GM19099 (cell line): ENCODE measurements around the gene GALNT18.

Experiments
- POLR2A ChIP-seq: IDR thresholded peaks from 3 replicates; pipeline ENCODE4 v1.6.1; 2011; ENCODE audit warnings: low read depth; ENCODE audit not compliant: insufficient read length; ENCODE audit errors: extremely low read depth

Gene GALNT18

DNA sequence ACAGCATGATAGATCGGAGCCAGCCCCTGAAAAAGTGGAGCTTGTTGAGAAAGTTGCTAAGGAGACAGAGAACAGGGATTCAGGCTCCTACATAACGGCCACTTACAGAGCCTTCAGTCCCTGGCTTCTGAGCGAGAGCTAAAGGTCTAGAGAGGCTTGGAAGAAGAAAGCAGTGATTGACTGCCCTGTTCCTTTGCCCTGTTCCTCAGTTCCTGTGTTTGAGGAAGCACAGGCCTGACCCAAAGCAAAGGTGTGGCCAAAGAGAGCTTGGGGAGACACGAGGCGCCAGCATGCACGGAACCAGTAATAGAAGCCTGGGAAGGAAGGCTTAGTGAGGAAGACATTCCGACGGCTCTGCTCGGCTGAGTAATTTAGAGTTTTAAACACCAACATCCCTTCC lies 194.7 kb downstream of the GALNT18 start:
- no peak for TF ChIP-seq POLR2A

DNA sequence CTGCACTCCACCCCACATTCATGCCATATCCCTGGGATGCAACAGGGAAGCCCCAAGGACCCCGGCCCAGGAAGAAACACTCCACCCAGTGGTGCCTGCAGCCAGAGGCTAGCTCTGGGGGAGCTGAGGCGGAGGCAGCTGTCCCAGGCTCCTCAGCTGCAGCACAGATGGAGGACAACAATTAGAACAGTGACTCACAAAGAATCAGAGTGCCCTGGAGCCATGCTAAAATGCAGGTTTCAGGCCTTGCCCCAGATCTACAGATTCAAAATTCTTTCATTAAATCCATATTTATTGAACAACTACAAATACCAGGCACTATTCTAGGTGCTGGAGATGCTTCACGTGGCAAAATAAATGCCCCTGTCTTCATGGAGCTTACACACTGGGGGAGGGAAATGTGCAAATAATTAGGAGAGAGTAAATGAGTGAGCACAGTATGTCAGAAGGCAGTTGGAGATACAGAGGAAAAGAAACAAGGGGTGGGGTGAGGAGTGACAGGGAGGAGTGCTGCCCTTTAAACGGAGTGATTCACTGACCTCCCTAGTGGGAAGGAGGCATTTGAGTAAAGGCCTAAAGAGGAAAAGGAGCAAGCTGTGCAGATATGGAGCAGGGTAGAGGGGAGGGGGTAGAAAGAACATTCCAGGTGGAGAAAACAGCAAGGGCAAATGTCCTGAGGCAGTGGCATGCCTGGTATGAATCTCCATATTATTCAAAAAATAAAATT lies 195.4 kb downstream of the GALNT18 start:
- no peak for TF ChIP-seq POLR2A

DNA sequence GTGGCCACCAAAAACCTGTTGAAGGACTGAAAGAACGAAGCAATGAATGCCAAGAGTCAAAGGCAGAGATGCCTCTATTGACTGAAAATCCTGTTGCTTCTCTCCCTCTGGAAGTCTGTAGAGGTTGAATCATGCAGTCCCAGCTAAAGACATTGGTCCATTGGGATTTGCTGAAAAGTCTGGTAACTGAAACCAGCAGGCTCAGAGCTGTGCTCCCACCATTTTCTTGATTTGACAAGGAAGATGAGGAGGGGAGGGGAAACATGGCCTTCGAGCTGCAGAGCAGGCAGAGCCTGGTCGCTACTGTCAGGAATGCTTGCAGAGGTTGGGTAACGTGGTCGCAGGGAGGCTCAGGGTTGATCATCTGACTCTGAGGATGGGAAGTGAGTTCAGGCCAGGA lies 196.0 kb downstream of the GALNT18 start:
- no peak for TF ChIP-seq POLR2A

DNA sequence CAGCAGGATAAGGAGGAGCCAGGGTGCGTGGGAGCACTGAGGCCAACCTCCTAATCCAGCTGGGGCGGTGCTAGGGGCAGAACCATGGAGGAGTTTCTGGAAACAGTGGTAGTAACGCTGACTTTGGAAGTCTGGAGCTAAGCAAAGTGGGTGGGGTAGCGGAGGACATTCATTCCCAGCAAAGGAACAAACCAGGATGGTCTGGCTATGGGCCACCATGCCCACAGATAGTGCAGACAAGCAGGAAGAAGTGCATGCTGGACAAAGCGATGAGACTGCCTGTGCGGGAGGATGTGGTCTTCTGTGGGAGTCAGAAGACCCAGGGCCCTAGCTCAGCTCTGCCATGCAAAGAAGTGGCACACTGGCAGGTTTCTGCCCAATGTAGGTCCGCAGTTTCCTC lies 197.1 kb downstream of the GALNT18 start:
- no peak for TF ChIP-seq POLR2A

DNA sequence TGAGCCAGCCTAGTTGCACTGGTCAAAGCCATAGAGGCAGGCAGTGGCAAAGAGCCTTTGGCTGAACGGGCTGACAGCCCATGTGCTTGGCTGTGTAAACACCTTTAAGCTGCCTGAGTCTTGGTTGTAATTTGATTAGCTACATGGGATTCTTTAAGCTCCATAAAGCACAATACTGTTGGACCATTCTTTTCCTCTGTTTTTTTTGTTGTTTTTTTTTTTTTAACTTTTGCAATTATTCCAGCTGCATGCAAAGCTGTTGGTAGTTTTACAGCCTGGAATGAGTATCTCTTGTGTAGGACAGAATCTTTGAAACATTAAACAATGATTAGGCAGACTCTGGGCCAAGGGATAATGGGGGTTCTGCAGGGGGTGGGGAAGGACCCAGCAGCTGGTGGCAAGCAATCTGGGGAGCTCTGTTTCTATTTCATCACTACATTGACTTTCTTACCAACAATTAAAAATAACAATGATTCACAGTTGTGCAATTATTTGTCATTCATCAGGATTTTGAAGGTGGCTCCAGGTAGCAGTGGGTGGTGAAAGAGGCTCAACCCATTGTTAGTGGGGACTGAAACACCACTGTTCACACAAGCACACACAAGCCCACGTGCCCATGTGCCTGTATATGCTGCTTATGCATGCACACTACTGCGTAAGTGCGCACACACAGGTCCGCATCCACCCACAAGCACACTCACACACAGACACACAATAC lies 199.2 kb downstream of the GALNT18 start:
- TF ChIP-seq POLR2A, result no peak

DNA sequence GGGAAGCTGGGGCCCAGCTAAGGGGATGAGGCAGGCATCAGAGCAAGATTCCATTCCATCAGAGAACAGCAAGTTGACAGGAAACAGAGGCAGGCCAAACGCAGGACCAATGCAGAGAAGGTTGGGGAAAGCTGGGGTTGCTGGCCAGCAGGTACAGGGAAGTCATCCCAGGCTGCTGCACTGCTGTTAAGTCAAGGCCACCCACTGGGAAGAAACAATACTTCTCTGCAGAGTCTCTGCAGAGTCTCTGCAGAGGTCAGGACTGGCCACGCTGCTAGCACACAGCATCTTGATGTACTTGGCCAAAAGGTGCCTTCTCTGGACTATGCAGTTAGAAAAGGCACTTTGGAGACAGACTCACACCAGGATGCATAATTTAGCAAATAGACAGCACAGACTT lies 200.3 kb downstream of the GALNT18 start:
- no peak for TF ChIP-seq POLR2A

DNA sequence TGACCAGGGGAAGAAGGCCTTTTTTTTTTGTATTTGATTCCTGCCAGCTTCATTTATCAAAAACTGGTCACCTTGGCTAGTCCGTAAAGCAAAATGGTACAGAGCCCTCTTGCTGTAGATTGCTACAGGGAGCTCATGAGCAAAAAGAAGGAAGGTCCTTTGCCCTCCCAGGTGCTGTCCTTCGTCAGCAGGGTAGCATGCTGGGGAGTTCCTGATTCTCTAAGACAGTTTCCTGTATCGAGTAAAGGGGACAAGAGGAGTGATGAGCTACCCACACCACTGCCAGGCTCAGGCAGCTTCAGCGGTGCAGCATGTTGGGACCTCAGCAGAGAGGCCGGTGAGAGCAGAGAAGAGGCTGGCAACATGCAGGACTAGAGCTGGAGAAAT lies 200.9 kb downstream of the GALNT18 start:
- TF ChIP-seq POLR2A, result no peak

DNA sequence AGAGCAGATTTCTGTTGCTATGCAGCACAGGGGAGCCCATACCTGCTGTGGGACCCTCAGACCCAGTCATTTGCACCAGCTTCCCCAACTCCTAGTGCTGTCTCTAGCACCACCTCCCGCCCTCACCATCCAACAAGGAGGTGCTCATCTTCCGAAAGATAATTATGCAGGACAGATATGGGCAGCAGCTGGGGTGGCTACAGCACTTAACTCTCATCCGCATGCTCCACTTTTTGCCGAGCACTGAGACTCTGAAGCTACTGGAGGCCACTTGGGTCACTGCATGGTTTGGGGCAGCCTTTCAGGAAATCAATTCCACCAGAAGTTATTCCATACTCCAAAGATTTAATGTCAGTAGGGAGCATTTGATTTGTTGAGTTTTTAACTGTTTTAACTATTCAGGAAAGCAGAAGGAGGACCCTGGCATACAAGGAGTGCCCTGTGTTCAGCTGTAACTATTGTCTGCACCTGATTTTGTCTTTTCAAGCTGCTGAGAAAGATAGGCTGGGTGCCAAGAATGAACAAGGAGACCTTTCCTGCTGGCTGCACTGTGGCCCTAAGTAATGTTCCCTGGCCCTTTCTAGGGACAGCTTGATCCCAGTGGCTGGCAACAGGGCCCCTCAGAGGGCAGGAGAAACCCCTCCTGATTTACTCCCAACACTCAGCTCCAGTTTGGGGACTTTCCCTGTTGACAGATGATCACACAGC lies 201.5 kb downstream of the GALNT18 start:
- no peak for TF ChIP-seq POLR2A

DNA sequence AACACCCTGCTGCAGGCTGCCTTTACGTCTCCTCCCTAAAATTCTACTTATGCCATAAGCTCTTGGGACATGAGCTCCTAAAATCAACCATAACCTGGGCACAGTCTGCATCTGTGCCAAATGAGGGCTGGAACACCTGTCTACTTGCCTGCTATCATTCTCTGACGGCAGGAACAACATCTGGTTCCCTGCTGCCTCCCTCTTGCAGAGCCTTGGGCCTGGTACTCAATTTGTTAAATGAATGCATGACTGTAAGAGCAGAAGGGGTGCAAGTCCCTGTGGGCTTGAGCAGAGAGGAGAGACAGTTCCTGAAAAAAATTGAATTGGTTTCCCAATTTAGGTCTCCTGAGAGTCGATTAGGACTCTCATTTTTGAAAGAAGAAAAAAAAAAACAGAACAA lies 202.1 kb downstream of the GALNT18 start:
- TF ChIP-seq POLR2A, result no peak

DNA sequence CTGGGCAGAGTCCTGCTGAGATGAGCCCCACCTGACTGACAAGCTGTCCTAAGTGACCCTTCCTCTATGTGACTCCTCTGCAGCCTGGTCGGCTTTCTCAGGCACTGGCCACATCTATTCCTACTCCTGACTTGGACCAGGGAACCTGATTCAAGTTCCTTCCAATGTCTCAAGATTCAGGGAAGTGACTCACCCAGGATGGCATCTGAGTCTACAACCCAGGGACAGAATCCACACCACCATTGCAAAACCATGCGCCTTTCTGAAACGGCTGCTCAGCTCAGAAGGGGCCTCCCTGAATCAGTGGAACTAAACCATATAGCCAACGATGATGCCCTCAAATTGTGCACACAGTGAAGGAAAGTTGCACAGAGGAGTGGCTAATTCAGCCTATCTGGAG lies 204.9 kb downstream of the GALNT18 start:
- TF ChIP-seq POLR2A, result no peak

DNA sequence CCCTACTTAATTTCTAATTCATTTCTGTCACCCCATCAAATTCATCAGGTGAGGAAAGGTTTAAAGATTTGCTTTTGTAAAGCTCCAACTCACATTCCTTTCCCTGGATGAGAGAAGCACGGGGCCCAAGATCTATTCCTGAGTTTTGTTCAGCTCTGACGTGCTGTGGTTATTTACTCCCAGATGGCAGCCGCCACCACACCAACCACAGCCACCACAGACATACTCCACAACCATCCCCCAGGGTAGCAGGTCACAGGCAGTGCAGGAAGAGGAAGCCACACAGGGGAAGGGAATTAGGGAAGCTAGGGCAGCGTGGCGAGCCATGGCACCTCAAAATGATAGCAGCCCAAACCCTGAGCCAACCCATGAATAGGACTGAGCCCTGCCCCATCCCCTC lies 205.3 kb downstream of the GALNT18 start:
- no peak for TF ChIP-seq POLR2A

DNA sequence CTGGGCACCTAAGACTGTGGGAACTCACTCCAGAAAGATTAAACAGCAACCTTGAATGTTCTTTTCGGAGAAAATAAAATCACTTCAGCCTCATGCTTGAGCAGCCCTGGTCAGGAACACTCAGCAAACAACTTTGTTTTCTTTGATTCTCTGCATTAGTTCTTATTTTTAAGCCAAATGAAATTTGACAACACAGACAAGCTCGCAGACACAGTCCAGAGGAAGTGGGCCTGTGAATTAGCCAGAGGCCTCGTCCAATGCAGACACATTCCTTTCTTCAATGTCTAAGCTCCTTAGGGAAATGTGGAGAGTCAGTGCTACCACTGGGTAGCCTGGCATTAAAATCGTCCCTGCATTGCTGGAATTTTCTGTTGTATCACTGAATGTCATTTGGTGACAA lies 205.9 kb downstream of the GALNT18 start:
- TF ChIP-seq POLR2A, result no peak

DNA sequence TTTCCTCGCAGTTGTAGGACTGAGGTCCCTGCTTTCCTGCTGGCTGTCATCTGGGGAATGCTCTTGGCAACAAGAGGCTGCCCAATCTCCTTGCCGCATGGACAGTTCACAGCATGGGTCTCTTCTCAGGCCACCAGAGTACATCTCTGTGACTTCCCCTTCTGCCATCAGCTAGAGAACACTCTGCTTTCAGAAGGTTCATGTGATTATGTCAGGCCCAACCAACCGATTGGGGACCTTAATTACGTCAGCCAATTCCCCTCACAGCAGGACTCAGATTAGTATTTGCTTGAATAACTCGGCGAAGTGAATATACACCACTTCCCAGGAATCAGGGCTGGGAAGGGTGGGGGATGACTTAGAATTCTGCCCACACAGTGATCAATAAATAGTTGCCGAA lies 206.8 kb downstream of the GALNT18 start:
- TF ChIP-seq POLR2A, result no peak

DNA sequence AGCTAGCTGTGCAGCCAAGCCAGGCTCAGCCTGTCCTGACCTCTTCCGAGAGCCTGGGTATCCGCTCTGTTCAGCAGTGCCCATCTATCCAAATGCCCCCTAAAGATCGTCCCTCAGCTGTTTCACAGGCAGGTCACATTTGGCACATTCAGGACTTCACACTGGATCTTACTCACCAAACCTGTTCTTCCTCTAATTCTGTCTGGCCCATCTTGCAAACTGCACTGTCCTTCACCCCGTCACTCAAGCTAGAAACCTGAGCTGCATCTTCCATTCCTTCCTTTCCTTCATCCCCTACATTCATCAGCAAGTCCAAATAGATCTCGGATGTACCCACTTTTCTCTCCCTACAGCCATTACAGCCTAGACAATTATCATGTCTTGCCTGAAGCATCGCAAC lies 208.0 kb downstream of the GALNT18 start:
- no peak for TF ChIP-seq POLR2A

DNA sequence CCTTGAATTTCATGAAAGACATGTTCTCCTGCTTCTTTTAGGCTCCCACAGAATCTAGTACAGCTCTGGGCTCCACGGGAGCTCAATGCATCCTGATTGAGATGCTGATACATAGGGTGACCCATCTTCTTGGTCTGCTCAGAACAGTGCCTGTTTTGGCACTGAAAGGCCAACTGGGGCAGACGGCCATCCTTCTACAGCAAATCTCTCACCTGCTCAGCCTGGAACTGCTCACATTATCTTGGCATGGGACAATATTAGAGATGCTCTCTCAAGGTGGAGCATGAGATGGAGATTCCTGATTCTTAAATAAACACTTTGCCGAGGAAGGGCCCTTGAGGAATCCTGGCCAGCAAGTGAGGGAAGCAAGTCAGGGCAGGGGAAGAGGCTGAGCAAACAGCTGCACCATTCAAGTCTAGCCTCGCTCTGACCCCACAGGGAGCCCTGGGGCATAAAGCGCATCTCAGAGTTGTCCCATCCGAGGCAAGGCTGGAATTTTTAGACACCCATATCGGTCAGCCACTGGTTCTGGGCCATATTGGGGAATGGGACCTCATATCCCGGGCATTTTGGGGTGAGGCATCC lies 210.3 kb downstream of the GALNT18 start:
- TF ChIP-seq POLR2A, result no peak

DNA sequence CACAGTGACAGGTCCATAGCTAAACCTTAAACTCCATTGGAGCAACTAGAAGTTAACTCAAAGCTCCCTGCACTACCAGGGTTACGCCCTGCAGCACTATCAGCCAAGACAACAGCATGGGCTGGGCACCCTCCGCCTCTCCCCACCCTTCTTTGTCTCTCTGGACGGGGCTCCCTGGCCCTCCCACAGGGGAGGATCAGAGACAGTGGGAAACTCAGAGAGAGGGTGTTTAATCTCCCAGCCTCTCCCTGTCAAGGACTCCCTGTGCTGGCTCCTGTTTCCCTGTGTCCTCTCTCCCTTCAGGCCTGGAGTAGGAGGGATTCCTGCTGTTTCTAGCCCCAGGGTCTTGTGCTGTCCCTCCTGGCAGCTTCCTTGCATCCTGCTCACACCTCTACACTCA lies 211.9 kb downstream of the GALNT18 start:
- no peak for TF ChIP-seq POLR2A

DNA sequence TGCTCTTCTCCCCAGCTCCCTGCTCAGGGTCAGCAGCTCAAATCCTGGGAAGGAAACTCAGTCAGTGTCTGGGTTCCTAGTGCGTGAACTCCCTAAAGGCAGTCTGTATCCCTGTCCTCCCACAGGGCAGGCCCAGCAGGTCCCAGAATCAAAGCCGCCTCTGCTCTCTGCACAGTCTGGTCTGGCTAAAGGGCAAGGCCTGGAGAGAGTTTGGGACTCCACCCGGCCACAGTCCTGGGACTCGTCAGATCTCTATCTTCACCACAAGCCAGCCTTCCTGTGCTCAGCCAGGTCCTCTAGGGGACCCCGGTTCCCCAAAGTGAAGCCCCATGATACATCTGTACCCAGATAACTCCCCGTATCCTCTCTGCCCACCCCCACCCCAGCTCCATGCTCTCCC lies 212.6 kb downstream of the GALNT18 start:
- no peak for TF ChIP-seq POLR2A
